Esophagus muscularis mucosa (tissue), 4 donors: Measurements from ENCODE around the gene SDC4. TPM values are rescaled to one million over a fixed set of nuclear protein-coding genes. Genes with fewer than 3 reads are reported as not detected.

ENCODE experiments used
- DNase-seq: peaks from one replicate; pipeline ENCODE4 v3.0.0-alpha.2; 2017; ENCODE audit errors: extremely low spot score
- H3K27ac ChIP-seq, 4 donors: fragments of 200-600 bp; sonication (generic); replicated peaks in 1 of 4; 1 replicate in 3 of 4; 2 replicates in 1 of 4; pipeline ENCODE4 v1.5.1; 2016 to 2019; ENCODE audit warnings: mild to moderate bottlenecking in 1 of 4
- H3K27me3 ChIP-seq, 4 donors: fragments of 200-600 bp; sonication (generic); one replicate each; pipeline versions ENCODE4 v1.5.1 to v1.6.0; 2016 to 2019
- H3K36me3 ChIP-seq, 4 donors: fragments of 200-600 bp; sonication (generic); one replicate each; pipeline ENCODE4 v1.5.1; 2016 to 2019
- H3K4me1 ChIP-seq, 4 donors: fragments of 200-600 bp; sonication (generic); one replicate each; pipeline ENCODE4 v1.5.1; 2016 to 2019
- H3K4me3 ChIP-seq, 4 donors: fragments of 200-600 bp; sonication (generic); 1 replicate in 2 of 4; 2 replicates in 2 of 4; pipeline ENCODE4 v1.5.1; 2016 to 2019; ENCODE audit warnings: mild to moderate bottlenecking in 4 of 4, moderate library complexity in 1 of 4
- H3K9me3 ChIP-seq, 4 donors: fragments of 200-600 bp; sonication (generic); 1 replicate in 3 of 4; 2 replicates in 1 of 4; pipeline ENCODE4 v1.5.1; 2016 to 2019
- CTCF ChIP-seq, 3 experiments: fragments of 200-600 bp in 2 of 3; fragments of 450-650 bp in 1 of 3; sonication (generic) in 2 of 3; IDR thresholded peaks; one replicate each; pipeline ENCODE4 v1.5.1; 2017 to 2019; ENCODE audit warnings: antibody characterized with exemption in 3 of 3, mild to moderate bottlenecking in 2 of 3, moderate library complexity in 1 of 3
- EP300 ChIP-seq: sonication (generic); formaldehyde crosslinking; IDR thresholded peaks from one replicate; pipeline ENCODE4 v1.6.1; 2017; ENCODE audit warnings: antibody characterized with exemption
- POLR2A ChIP-seq: fragments of 450-650 bp; IDR thresholded peaks from one replicate; pipeline ENCODE4 v1.6.1; 2017; ENCODE audit warnings: antibody characterized with exemption, moderate library complexity, mild to moderate bottlenecking, low read depth
- POLR2AphosphoS5 ChIP-seq, 2 donors: sonication (generic); formaldehyde crosslinking; IDR thresholded peaks; one replicate each; pipeline ENCODE4 v1.6.1; 2017; ENCODE audit warnings: antibody characterized with exemption in 2 of 2
- WGBS: methylation state at CpG from one replicate; pipeline ENCODE4 v1.1.5; 2018; 5-methylcytosine and 5-hydroxymethylcytosine counted together
- intact Hi-C: fragments of 100-400 bp; cut with DNase I; formaldehyde crosslinking; loops from one replicate; pipeline ENCODE4 v1.15.1; 2023
- total RNA-seq, 4 donors: library from RNA; depleted of rRNA; stranded (reverse); fragments of >200 nt; gene quantifications; one replicate each; pipeline versions ENCODE4 v1.1.0 to v1.2.1, GENCODE V29; 2016

SDC4 gene
- total RNA-seq, 4 donors from 2014 or later, result 61.9 to 177 (median 72.2) TPM

DNA sequence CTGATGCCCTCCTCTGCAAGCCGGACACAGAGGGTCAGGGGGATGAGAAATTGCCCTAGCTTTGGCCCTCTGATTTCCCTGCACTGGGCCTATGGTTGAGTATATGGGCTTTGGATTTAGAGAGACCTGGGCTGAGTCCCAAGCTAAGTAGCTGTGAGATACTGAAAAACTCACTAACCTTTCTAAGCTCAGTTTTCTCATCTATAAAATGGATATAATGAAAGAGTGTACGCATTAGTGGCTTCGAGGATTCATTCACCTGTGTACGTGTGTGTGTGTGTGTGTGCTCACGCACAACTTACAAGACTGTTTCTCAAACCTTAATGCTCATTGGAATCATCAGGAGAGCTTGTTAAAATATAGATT lies 54.2 kb downstream of the SDC4 start:
- 70% methylated on average over 4 of the region's 5 CpGs for WGBS

DNA sequence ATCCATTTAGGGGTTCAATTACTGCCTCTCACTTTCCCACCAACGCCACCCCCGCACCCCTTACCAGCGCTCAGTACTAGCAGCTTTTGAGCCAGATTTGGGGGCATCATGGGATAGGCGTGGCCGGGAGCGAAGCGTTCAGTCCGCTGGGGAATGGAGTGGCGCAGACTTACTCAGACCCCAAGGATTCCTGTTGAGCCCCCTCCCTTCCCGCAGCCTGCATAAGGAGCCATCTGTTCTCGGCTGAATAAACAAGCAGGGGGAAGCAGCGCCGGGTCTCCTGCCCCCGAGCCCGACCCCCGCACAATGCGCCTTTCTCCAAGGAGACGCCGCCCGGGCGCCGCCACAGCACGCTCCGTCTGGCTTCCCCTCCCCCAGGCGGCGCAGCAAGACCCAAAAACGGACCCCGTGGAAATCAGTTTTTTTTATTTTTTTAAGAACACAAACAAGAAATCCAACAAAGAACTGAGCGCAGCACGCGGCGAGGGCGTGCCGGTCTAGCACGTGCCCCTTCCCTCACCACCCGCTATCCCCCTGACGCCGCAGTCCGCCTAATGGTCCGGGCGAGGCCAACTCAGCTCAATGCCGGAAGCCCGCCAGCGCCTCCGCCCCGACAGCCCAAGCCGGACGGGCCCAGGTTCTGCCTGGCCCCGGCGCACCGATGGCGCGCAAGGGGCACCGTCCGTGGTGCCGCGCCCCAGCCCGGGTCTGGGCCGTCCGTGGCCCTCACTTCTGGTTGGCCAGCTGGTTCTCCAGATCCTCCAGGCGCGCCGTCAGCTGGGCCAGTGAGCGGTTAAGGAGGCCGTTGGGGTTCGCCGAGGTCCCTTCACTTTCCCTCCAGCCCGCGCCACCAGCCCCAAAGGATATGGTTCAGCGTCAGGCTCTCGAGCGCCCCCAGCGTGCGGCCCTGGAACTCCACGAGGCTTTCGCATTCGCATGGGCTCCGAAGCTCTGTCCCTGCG lies 54.9 kb downstream of the SDC4 start:
- TF ChIP-seq EP300 (no peak), CTCF (IDR thresholded peaks at IDR 0.05) (peak; percentile 82 to 100 (median 87)), POLR2A (no peak), POLR2AphosphoS5 (IDR thresholded peaks at IDR 0.05) (peak in 1 of 2 donors; percentile 14)
- Histone ChIP-seq H3K36me3 (no peaks in the 10 kb centered on the region), H3K27me3 (peaks cover 0 to 51% (median 8%) of the 10 kb centered on the region in 4 donors), H3K27ac (peak overlapping the region in 2 of 4 donors; percentile 44 to 53), H3K4me1 (peaks cover 15 to 26% (median 22%) of the 10 kb centered on the region in 4 donors), H3K9me3 (no peaks in the 10 kb centered on the region), H3K4me3 (peak overlapping the region; percentile 56 to 74 (median 60))
- intact Hi-C loops, result loop anchor here (5.0 kb wide), 1 partner anchor 251 kb away; no protein-coding TSS in a partner anchor
- peak; percentile 97 for DNase-seq
- 2% methylated on average over 41 of the region's 79 CpGs for WGBS

More for the DNA sequence above, 54.2 kb downstream of the SDC4 start:
- TF ChIP-seq EP300 (no peak), POLR2AphosphoS5 (IDR thresholded peaks at IDR 0.05) (no peak), CTCF (IDR thresholded peaks at IDR 0.05) (no peak), POLR2A (no peak)
- Histone ChIP-seq H3K9me3 (no peaks in the 10 kb centered on the region), H3K4me3 (peak overlapping the region; percentile 56 to 74 (median 60)), H3K36me3 (no peaks in the 10 kb centered on the region), H3K4me1 (peaks cover 15 to 26% (median 22%) of the 10 kb centered on the region in 4 donors), H3K27ac (no peak overlapping the region), H3K27me3 (peaks cover 0 to 56% (median 8%) of the 10 kb centered on the region in 4 donors)
- no peak for DNase-seq
- intact Hi-C loops, result loop anchor here (5.0 kb wide), 1 partner anchor 252 kb away; no protein-coding TSS in a partner anchor

DNA sequence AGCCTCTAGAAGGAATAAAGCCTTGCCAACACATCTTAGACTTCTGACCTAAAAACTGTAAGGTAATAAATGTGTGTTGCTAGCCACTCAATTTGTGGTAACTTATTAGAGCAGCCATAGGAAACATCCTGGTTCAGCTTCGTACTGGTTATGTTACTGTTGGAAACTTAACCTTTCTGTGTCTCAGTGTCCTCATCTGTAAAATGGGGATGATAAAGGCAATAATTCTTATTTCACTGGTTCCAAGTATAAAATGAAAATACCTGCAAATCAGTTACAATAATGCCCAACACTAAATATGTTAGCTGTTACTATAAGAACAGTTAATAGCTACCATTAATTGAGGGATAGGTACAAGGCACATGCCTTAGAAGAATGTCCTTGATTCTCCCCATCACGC lies 55.9 kb downstream of the SDC4 start:
- Histone ChIP-seq H3K9me3 (no peaks in the 10 kb centered on the region), H3K27ac (no peak overlapping the region), H3K27me3 (peaks cover 0 to 42% (median 8%) of the 10 kb centered on the region in 4 donors), H3K4me3 (no peak overlapping the region), H3K36me3 (no peaks in the 10 kb centered on the region), H3K4me1 (peaks cover 15 to 26% (median 22%) of the 10 kb centered on the region in 4 donors)
- TF ChIP-seq CTCF (IDR thresholded peaks at IDR 0.05), result no peak
- no peak for TF ChIP-seq POLR2A
- no peak for TF ChIP-seq POLR2AphosphoS5 (IDR thresholded peaks at IDR 0.05)
- 76% methylated on average over 2 of the region's 2 CpGs for WGBS
- intact Hi-C loops, result loop anchor here (5.0 kb wide), 1 partner anchor 250 kb away; no protein-coding TSS in a partner anchor
- DNase-seq, result no peak

DNA sequence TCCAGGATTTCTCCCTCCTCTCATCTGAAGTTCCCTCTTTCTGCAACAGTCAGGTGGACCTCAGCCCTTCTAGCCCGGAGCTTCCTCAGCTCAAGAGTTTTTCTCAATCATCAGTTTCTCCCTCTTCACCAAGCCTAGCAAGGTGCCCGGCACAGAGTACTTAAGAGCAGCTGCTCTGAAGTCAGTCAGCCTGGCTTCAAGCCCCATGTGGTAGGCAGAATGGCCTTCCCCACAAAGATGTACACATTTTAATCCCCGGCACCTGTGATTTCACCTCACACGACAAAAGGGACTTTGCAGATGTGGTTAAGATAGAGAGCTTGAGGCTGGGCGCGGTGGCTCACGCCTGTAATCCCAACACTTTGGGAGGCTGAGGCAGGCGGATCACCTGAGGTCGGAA lies 56.7 kb downstream of the SDC4 start:
- Histone ChIP-seq H3K27me3 (peaks cover 0 to 41% (median 8%) of the 10 kb centered on the region in 4 donors), H3K27ac (no peak overlapping the region), H3K4me3 (no peak overlapping the region), H3K9me3 (no peaks in the 10 kb centered on the region), H3K36me3 (no peaks in the 10 kb centered on the region), H3K4me1 (peaks cover 15 to 26% (median 22%) of the 10 kb centered on the region in 4 donors)
- TF ChIP-seq EP300 (no peak), POLR2A (no peak), POLR2AphosphoS5 (IDR thresholded peaks at IDR 0.05) (no peak), CTCF (IDR thresholded peaks at IDR 0.05) (no peak)
- no peak for DNase-seq
- 94% methylated on average over 9 of the region's 9 CpGs for WGBS
- intact Hi-C loops, result loop anchor here (5.0 kb wide), 1 partner anchor 249 kb away; no protein-coding TSS in a partner anchor
